HG03103 (cell line): Measurements from ENCODE around the gene CTNS.

ENCODE experiments used
- ATAC-seq: cut with Tn5 transposase; IDR thresholded peaks from one replicate; pipeline ENCODE4 v1.9.1; 2021; ENCODE audit warnings: low read depth; ENCODE audit not compliant: unreplicated experiment

Gene CTNS

DNA sequence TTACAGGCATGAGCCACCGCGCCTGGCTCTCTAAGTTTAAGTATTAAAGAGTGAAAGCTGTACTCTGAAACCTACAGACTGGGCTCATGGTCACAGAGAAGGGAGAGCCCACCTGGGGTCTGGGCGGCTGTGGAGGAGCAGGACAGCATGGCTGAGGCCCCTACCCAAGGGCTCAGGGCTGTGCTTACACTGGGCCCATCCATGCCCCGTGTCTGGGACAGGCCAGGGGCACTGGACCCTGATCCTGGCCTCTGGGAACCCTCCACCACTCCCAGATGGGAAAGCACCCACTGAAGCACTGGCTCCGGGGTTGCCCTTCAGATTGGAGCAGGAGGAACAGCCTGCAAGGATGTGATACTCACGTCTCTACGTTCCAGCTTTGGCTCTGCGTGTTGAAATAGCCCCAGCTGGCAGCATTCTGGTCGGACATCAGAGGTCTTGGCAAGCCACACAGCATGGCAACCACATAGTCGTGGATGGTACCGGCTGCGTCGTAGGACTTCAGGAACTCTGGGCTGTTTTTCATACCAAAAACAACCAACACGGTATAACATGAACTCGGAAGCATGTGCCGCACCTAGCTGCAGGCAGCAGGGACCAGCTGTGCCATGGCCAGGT, 13.5 kb upstream of the CTNS start:
- no peak for ATAC-seq

- ATAC-seq = no peak
Observed at GRCh38 chr17:3626831-3627768, 9.5 kb upstream of the CTNS start.

- ATAC-seq = no peak
Observed at GRCh38 chr17:3627769-3628167, 8.8 kb upstream of the CTNS start.

GRCh38 chr17:3630781-3631180, 5.8 kb upstream of the CTNS start:
- ATAC-seq = no peak

DNA sequence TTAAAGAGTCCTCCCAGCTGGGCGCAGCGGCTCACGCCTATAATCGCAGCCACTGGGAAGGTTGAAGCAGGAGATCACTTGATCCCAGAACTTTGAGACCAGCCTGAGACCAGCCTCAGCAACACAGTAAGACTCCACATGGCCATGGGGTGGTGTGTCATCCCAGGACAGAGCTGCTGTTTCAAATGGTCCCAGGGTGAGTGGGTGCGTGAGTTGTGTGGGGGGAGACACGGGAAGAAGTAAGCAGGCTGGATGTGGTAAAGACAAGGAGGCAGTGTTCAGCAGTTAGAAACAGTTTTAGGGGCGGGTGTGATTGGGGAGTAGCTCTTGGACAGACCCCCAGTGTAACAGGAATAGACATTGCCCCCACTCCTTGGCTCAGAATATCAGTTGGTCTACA, 4.3 kb upstream of the CTNS start:
- ATAC-seq = no peak

- ATAC-seq = peak; percentile 20
Observed at GRCh38 chr17:3635474-3636153, 946 bp upstream of the CTNS start.

- peak; percentile 4 for ATAC-seq
Observed at GRCh38 chr17:3636908-3637373, 381 bp downstream of the CTNS start.

GRCh38 chr17:3639981-3640596, 3.5 kb downstream of the CTNS start:
- ATAC-seq = no peak

- no peak for ATAC-seq
Observed at GRCh38 chr17:3641014-3641413, 4.5 kb downstream of the CTNS start.

DNA sequence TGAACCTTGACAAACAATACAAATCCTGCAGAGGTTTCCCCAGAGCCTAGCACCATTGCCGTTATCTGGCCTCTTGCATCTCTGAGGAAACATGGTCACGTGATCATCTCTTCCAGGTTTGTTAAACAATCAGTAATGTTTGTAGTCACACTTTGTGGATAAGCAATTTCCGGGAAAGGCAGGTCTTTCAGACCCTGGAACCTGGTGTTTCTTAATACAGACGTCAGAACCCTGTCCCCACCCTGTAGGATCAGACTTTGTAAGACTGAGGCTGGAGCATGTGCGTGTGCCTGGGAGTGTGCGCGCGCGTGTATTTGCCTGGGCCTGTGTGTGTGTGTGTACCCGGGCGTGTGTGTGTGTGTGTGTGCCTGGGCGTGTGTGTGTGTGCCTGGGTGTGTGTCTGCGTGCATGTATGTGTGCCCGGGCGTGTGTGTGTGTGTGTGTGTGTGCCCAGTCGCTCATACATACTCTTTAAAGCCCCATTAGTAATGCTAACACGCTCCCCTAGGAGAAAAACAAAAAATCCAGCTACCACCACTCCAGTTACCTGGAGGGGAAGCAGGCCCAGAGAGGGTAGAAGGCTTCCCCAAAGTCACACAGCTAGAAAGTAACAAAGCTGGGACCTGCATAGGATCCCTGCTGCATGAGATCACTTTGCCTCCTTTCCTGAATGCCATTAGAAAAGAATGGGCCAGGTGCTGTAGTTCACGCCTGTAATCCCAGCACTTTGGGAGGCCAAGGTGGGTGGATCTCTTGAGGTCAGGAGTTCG, 5.3 kb downstream of the CTNS start:
- no peak for ATAC-seq

DNA sequence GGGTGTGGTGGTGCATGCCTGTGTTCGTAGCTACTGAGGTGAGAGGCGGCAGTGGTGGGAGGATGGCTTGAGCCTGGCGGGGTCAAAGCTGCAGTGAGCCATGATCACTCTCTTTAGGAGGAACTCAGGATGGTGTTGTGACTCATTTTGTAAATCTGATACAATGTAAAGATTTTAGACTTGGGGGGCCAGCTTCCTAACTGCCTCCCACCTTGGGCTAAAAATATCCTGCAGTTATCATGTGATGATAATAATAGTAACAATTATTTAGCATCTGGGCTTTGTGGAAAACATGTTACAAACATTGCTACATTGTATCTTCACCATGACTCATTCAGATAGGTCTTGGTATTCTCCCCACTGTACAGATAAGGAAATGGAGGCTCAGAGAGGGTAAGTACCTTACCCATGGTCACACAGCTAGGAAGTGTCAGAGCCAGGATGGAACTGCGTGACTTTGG, 7.4 kb downstream of the CTNS start:
- no peak for ATAC-seq

DNA sequence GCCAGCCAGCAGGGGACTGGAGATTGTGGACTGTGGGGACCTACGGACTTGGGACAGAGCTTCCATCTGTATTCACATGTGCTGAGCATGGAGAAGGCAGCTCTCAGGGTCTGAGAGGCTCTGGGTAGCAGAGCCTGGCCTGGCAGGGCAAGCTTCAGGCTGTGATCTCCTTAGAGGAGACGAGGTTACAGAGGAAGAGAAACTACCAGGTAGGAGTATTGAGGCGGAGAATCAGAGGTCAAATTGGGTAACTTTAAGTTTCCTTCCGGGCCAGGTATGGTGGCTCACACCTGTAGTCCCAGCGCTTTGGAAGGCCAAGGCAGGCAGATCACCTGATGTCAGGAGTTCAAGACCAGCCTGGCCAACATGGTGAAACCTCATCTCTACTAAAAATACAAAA, 8.8 kb downstream of the CTNS start:
- ATAC-seq = no peak

- ATAC-seq = no peak
Observed at GRCh38 chr17:3647251-3647650, 10.7 kb downstream of the CTNS start.

GRCh38 chr17:3647769-3648555, 11.4 kb downstream of the CTNS start:
- no peak for ATAC-seq

DNA sequence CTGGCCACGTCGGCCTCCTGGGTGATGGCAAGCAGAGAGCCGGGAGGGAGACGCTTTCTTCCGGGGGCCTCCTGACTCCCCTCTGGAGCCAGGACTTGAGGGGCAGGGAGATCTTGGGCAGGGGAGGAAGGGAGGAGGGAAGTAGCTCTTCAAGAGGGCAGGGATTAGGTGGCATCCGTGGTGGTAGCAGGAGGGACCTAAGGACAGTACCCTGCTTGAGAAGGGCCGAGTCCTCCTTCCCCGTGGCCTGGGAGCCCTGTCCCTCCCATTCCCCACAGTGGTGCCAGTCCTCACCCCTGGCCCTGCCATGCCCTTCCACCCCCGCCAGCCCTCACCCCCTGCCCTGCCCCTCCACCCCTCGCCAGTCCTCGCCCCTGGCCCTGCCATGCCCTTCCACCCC, 19.2 kb downstream of the CTNS start:
- no peak for ATAC-seq

DNA sequence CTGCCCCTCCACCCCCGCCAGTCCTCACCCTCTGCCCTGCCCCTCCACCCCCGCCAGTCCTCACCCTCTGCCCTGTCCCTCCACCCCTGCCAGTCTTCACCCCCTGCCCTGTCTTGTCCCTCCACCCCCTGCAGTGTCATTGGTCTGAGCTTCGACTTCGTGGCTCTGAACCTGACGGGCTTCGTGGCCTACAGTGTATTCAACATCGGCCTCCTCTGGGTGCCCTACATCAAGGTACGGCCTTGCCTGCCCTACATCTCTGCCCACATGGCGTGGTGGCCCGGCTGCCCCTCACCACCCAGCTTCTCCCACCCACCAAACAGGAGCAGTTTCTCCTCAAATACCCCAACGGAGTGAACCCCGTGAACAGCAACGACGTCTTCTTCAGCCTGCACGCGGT, 19.8 kb downstream of the CTNS start:
- no peak for ATAC-seq

DNA sequence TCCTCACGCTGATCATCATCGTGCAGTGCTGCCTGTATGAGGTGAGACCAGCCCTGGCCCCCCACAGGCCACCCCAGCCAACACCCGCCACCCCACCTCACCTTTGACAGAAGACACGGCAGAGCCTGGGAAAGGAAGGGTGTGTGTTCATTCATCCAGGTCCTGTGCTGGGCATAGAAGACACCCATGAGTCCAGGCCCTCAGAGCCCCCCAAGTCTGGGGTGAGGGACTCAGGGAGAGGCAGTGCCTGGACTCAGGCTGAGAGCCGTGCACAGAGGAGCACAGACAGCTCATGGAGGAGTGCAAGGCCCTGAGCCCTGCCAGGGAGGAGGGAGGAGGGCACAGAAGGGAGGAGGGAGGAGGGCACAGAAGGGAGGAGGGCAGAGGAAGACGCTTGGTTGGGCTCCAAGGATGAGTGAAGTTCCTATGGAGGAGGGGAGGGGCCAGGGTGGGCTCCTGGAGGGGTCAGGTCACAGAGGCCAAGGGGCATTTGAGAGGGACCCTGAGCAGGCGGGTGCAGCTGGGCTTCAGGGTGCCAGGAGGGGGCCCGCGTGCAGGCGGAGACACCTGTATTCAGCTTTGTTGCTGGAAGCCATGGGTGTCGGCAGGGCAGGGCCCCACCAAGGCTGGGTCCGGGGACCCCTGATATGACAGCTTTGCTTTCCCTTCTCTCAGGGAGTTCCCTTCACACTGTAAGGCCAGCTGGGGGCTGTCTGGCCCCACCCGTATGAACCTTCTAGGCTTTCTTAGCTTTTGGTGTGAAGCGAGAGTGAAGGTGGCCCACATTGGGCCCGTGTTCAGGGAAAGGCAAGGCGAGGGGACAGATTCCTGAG, 20.4 kb downstream of the CTNS start:
- ATAC-seq = no peak

- no peak for ATAC-seq
Observed at GRCh38 chr17:3657588-3657869, 21.0 kb downstream of the CTNS start.
